Measurements from ENCODE around the gene CACNA2D2. TPM values are rescaled to one million over a fixed set of nuclear protein-coding genes. Genes with fewer than 3 reads are reported as not detected.

The CACNA2D2 gene
- total and polyA plus RNA-seq, 2 donors (not counting 1 experiment from before 2014, with no cell fraction given), result 0.06 TPM; not detected in 1

GRCh38 chr3:50327943-50328691 lies 175.3 kb downstream of the CACNA2D2 start, which contains the start of gene TUSC2:
TUSC2 (minus strand) TSS chr3:50328223; CDS start chr3:50328099, 124 bp downstream.
- TF ChIP-seq EZH2 (IDR thresholded peaks at IDR 0.05; ENCODE audit: low read length, missing control alignments) (no peak), CTCF (conservative IDR thresholded peaks at IDR 0.05 in 1 of 2, IDR thresholded peaks at IDR 0.05 in 1 of 2; ENCODE audit: low read depth in 1 of 2, low read length in 2 of 2) (no peak)
- Histone ChIP-seq H3K4me2 (ENCODE audit: extremely low read depth, insufficient read depth, low read length) (peak within 1 kb of the TSS; percentile 96), H3K4me3 (replicated peaks in 1 of 4; ENCODE audit: control extremely low read depth in 1 of 4, insufficient read depth in 1 of 4, low read depth in 3 of 4, low read length in 4 of 4) (peak within 1 kb of the TSS; percentile 79 to 95 (median 86)), H3K36me3 (ENCODE audit: control insufficient read depth, insufficient read depth, low read length) (peaks cover 25% of the 10 kb centered on the region), H3K27me3 (ENCODE audit: control insufficient read depth, insufficient read depth, low read length) (no peaks in the 10 kb centered on the region), H3K79me2 (ENCODE audit: control insufficient read depth, insufficient read depth, low read length) (peaks cover 36% of the 10 kb centered on the region), H3K9me3 (ENCODE audit: control insufficient read depth, insufficient read depth, low read depth, low read length) (no peaks in the 10 kb centered on the region), H3K4me1 (ENCODE audit: control insufficient read depth, extremely low read depth, insufficient read depth, low read length) (peaks cover 7% of the 10 kb centered on the region), H2AFZ (ENCODE audit: low read length) (peak within 1 kb of the TSS; percentile 43), H3K27ac (ENCODE audit: insufficient read depth, low read length) (peak within 1 kb of the TSS; percentile 81), H3K9ac (ENCODE audit: insufficient read depth, low read length) (peak within 1 kb of the TSS; percentile 83), H4K20me1 (ENCODE audit: control insufficient read depth, extremely low read depth, insufficient read depth, low read length) (no peaks in the 10 kb centered on the region)
- peak; percentile 94 to 95 for DNase-seq (ENCODE audit: low read depth in 2 of 2)

- H3K4me2 ChIP-seq (ENCODE audit: extremely low read depth, insufficient read depth, low read length), result peak overlapping the region; percentile 96
- H3K4me3 ChIP-seq (replicated peaks in 1 of 4; ENCODE audit: control extremely low read depth in 1 of 4, insufficient read depth in 1 of 4, low read depth in 3 of 4, low read length in 4 of 4), result peak overlapping the region; percentile 79 to 95 (median 86)
- no peak overlapping the region for H2AFZ ChIP-seq (ENCODE audit: low read length)
- H3K9ac ChIP-seq (ENCODE audit: insufficient read depth, low read length), result peak overlapping the region; percentile 83
- H3K36me3 ChIP-seq (ENCODE audit: control insufficient read depth, insufficient read depth, low read length), result peaks cover 25% of the 10 kb centered on the region
- H4K20me1 ChIP-seq (ENCODE audit: control insufficient read depth, extremely low read depth, insufficient read depth, low read length), result no peaks in the 10 kb centered on the region
- peak overlapping the region; percentile 81 for H3K27ac ChIP-seq (ENCODE audit: insufficient read depth, low read length)
- no peak for DNase-seq (ENCODE audit: low read depth in 2 of 2)
- no peaks in the 10 kb centered on the region for H3K9me3 ChIP-seq (ENCODE audit: control insufficient read depth, insufficient read depth, low read depth, low read length)
- peaks cover 28% of the 10 kb centered on the region for H3K79me2 ChIP-seq (ENCODE audit: control insufficient read depth, insufficient read depth, low read length)
- peaks cover 7% of the 10 kb centered on the region for H3K4me1 ChIP-seq (ENCODE audit: control insufficient read depth, extremely low read depth, insufficient read depth, low read length)
- no peaks in the 10 kb centered on the region for H3K27me3 ChIP-seq (ENCODE audit: control insufficient read depth, insufficient read depth, low read length)
- TF ChIP-seq CTCF (conservative IDR thresholded peaks at IDR 0.05 in 1 of 2, IDR thresholded peaks at IDR 0.05 in 1 of 2; ENCODE audit: low read depth in 1 of 2, low read length in 2 of 2), result no peak
- TF ChIP-seq EZH2 (IDR thresholded peaks at IDR 0.05; ENCODE audit: low read length, missing control alignments), result no peak
Measured at GRCh38 chr3:50327129-50327528, 176.3 kb downstream of the CACNA2D2 start.

- TF ChIP-seq EZH2 (IDR thresholded peaks at IDR 0.05; ENCODE audit: low read length, missing control alignments) (no peak), CTCF (conservative IDR thresholded peaks at IDR 0.05 in 1 of 2, IDR thresholded peaks at IDR 0.05 in 1 of 2; ENCODE audit: low read depth in 1 of 2, low read length in 2 of 2) (no peak)
- Histone ChIP-seq H3K9me3 (ENCODE audit: control insufficient read depth, insufficient read depth, low read depth, low read length) (no peaks in the 10 kb centered on the region), H3K36me3 (ENCODE audit: control insufficient read depth, insufficient read depth, low read length) (peaks cover 17% of the 10 kb centered on the region), H3K27me3 (ENCODE audit: control insufficient read depth, insufficient read depth, low read length) (no peaks in the 10 kb centered on the region), H2AFZ (ENCODE audit: low read length) (no peak overlapping the region), H3K4me1 (ENCODE audit: control insufficient read depth, extremely low read depth, insufficient read depth, low read length) (peaks cover 7% of the 10 kb centered on the region), H3K27ac (ENCODE audit: insufficient read depth, low read length) (no peak overlapping the region), H3K4me2 (ENCODE audit: extremely low read depth, insufficient read depth, low read length) (no peak overlapping the region), H3K9ac (ENCODE audit: insufficient read depth, low read length) (no peak overlapping the region), H3K79me2 (ENCODE audit: control insufficient read depth, insufficient read depth, low read length) (peaks cover 18% of the 10 kb centered on the region), H3K4me3 (replicated peaks in 1 of 4; ENCODE audit: control extremely low read depth in 1 of 4, insufficient read depth in 1 of 4, low read depth in 3 of 4, low read length in 4 of 4) (no peak overlapping the region), H4K20me1 (ENCODE audit: control insufficient read depth, extremely low read depth, insufficient read depth, low read length) (no peaks in the 10 kb centered on the region)
- no peak for DNase-seq (ENCODE audit: low read depth in 2 of 2)
Measured at GRCh38 chr3:50326182-50326541, 177.3 kb downstream of the CACNA2D2 start.

Measured in fibroblast of lung (primary cell).